Immature natural killer cell (primary cell): ENCODE data around the gene CFAP119. TPM values are rescaled to one million over a fixed set of nuclear protein-coding genes. Genes with fewer than 3 reads are reported as not detected.

Source experiments
- DNase-seq, 3 donors: peaks; one replicate each; pipeline ENCODE4 v3.0.0; 2022; ENCODE audit warnings: mixed read lengths in 1 of 3
- H3K27ac Mint-ChIP-seq, 6 donors: one replicate each; pipeline ENCODE4 v1.8.0; 2020; ENCODE audit warnings: mixed read lengths in 6 of 6, mild to moderate bottlenecking in 5 of 6, inconsistent platforms in 4 of 6, moderate library complexity in 3 of 6
- H3K27me3 Mint-ChIP-seq, 3 donors: one replicate each; pipeline ENCODE4 v1.8.0; 2020 to 2021; ENCODE audit warnings: low read depth in 3 of 3, mild to moderate bottlenecking in 3 of 3, mixed read lengths in 3 of 3, moderate library complexity in 3 of 3, inconsistent platforms in 1 of 3
- H3K36me3 Mint-ChIP-seq, 3 donors: one replicate each; pipeline ENCODE4 v1.8.0; 2020; ENCODE audit warnings: mixed read lengths in 3 of 3, inconsistent platforms in 2 of 3, mild to moderate bottlenecking in 2 of 3
- H3K4me1 Mint-ChIP-seq, 2 donors: one replicate each; pipeline ENCODE4 v1.8.0; 2020; ENCODE audit warnings: inconsistent platforms in 2 of 2, mild to moderate bottlenecking in 2 of 2, mixed read lengths in 2 of 2, moderate library complexity in 1 of 2
- H3K4me3 Mint-ChIP-seq, 5 donors: one replicate each; pipeline ENCODE4 v1.8.0; 2020; ENCODE audit warnings: mild to moderate bottlenecking in 5 of 5, mixed read lengths in 5 of 5, inconsistent platforms in 3 of 5, moderate library complexity in 3 of 5
- H3K9me3 Mint-ChIP-seq, 6 donors: one replicate each; pipeline ENCODE4 v1.8.0; 2020; ENCODE audit warnings: mild to moderate bottlenecking in 6 of 6, mixed read lengths in 6 of 6, inconsistent platforms in 4 of 6, moderate library complexity in 3 of 6
- polyA plus RNA-seq, 3 donors: library from polyadenylated mRNA; unstranded; fragments of 300-500 nt; fragmentation: Illumina TruSeq; gene quantifications; one replicate each; pipeline ENCODE4 v1.2.3, GENCODE V29; 2021

CFAP119 gene
- polyA plus RNA-seq, 3 donors from 2014 or later, result 0.76 to 1.0 TPM; not detected in 1

DNA sequence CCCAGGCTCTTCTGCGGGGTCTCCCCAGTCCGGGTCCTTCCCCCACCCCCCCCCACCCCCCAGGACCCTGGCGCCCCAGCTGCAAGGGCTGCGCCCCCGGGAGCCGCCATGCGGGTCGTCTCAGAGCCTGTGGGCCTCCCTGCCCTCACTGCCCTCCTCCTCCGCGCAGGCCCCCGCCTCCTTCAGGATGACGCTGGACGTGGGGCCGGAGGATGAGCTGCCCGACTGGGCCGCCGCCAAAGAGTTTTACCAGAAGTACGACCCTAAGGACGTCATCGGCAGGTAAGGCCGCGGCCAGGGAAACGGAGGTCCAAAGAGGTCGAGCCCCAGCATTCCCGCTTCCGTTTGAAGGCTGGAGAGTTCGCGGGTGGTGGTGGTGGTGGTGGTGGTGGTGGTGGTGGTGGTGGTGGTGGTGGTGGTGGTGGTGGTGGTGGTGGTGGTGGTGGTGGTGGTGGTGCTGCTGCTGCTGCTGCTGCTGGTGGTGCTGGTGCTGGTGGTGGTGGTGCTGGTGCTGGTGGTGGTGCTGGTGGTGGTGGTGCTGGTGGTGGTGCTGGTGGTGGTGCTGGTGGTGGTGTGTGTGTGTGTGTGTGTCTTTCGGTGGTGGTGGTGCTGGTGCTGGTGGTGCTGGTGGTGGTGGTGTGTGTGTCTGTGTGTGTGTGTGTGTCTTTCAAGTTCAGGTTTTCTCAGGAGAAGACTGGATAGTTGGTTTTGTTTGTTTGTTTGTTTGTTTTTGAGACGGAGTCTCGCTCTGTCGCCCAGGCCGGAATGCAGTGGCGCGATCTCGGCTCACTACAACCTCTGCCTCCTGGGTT is 13.0 kb downstream of the CFAP119 start:
- Mint-ChIP-seq H3K4me1 (peaks cover 34 to 44% of the 10 kb centered on the region in 2 donors), H3K27me3 (peaks cover 11 to 22% (median 18%) of the 10 kb centered on the region in 3 donors), H3K27ac (peak overlapping the region; percentile 87 to 98 (median 92)), H3K4me3 (peak overlapping the region; percentile 87 to 94 (median 91)), H3K9me3 (no peaks in the 10 kb centered on the region), H3K36me3 (peaks cover 4 to 18% (median 15%) of the 10 kb centered on the region in 3 donors)
- peak; percentile 66 to 71 (median 68) for DNase-seq

DNA sequence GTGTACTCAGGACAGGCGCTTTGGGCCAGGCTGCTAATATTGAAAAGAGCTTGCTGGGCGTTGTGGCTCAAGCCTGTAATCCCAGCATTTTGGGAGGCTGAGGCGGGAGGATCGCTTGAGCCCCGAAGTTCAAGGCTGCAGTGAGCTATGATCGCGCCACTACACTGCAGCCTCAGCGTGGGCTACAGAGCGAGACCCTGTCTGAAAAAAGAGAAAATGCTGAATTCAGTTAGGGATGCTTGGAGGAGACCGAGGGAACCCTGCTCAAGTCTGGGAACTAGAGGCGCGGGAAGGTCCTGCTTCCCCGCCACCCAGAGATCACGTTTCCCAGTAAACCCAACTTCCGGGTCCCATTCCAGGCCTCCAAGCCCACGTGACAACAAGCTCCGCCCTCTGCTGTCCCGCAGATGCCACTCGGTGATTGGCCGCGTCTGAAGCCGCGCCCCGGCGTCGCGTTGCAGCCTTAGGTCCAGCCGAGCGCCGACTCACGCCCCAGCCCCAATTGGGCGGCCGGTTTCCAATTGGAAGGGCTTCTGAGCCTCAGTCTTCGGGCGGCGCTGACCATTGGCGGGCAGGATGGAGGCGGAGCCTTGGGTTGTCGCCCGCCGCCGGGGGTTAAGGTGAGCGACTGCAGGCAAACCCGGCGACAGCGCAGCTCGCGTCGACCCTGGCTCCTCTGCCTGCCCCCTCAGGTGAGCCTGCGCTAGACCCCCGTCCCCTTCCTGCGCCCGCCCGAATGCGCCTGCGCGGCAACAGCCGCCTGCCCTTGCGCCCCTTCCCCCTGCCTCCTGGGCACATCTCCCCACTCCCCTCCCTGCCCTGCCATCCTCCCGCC is 13.8 kb downstream of the CFAP119 start, which contains the start of gene PHKG2:
TSS of gene PHKG2 (plus strand) at position 627 of the 835 bp plus-strand sequence. CDS start 396 bp downstream, outside the sequence.
- peaks cover 34 to 44% of the 10 kb centered on the region in 2 donors for H3K4me1 Mint-ChIP-seq
- H3K27me3 Mint-ChIP-seq, result peaks cover 11 to 22% (median 18%) of the 10 kb centered on the region in 3 donors
- peaks cover 4 to 17% (median 15%) of the 10 kb centered on the region in 3 donors for H3K36me3 Mint-ChIP-seq
- H3K27ac Mint-ChIP-seq, result peak within 1 kb of the TSS; percentile 91 to 98 (median 94)
- H3K9me3 Mint-ChIP-seq, result no peaks in the 10 kb centered on the region
- peak; percentile 96 to 97 (median 96) for DNase-seq
- peak within 1 kb of the TSS; percentile 87 to 94 (median 91) for H3K4me3 Mint-ChIP-seq

DNA sequence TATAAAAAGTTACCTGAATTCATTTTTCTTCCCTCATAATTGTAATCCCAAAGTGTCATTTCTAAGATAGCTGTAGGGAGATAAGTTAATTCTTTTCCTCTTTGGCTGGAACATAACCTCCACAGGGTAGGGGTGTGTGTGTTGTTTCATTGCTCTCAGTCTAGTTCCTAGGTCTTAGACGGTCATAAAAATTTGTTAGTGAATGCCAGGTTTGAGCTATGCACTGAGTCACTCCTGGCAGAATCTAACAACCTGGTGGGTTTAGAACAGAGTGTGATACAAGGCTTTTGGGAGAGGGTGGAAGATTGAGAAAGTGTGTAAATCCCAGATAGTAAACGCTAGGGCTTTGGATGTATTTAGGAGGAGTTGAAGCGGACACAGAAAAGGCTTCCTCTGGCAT is 14.5 kb downstream of the CFAP119 start:
- peaks cover 11 to 22% (median 18%) of the 10 kb centered on the region in 3 donors for H3K27me3 Mint-ChIP-seq
- peak overlapping the region; percentile 87 to 93 (median 90) for H3K4me3 Mint-ChIP-seq
- peaks cover 4 to 17% (median 15%) of the 10 kb centered on the region in 3 donors for H3K36me3 Mint-ChIP-seq
- H3K27ac Mint-ChIP-seq, result peak overlapping the region; percentile 84 to 94 (median 91)
- DNase-seq, result no peak
- peaks cover 34 to 44% of the 10 kb centered on the region in 2 donors for H3K4me1 Mint-ChIP-seq
- no peaks in the 10 kb centered on the region for H3K9me3 Mint-ChIP-seq

DNA sequence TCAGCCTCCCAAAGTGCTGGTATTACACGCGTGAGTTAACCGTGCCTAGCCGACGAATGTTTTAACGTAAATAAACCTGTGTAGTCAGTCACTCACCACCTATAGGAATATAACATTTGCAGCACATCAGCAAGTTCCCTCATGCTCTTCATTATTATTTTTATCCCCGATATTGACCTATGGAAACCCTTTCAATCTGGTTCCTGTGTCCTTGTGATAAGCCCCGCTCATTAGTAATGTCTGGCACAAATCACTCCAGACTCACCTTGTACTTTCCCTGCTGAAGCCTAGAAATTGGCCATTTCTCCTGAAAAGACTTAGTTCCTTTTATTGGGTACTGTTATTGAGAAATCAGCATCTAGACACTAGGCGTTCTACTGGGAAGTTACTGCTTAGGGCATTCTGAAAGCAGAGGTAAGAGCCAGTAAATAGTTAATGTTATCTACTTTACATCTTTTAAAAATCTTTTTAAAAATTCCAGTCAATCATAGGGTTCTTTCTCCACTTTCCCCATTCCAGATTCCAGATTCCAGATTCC is 15.2 kb downstream of the CFAP119 start:
- Mint-ChIP-seq H3K4me1 (peaks cover 34 to 44% of the 10 kb centered on the region in 2 donors), H3K9me3 (no peaks in the 10 kb centered on the region), H3K27me3 (peaks cover 11 to 22% (median 18%) of the 10 kb centered on the region in 3 donors), H3K36me3 (peaks cover 4 to 22% (median 18%) of the 10 kb centered on the region in 3 donors), H3K4me3 (no peak overlapping the region), H3K27ac (peak overlapping the region; percentile 7 to 93 (median 88))
- DNase-seq, result no peak

DNA sequence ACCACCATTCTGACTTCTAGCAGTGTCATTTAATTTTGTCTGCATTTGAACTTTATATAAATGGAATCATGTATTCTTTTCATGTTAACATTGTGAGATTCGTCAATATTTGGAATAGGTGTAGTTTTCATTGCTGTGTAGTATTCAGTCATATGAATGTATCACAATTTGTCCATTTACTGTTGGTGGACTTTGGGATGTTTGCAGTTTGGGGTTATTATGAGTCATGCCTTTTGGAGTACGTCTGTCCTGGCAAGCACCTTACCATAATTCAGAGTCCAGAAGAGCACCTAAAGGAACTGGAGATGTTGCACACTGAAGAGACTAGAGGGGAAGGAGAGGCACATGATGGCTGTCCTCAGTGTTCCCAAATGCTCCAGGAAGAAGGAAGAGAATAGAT is 16.8 kb downstream of the CFAP119 start:
- H3K4me3 Mint-ChIP-seq, result no peak overlapping the region
- H3K36me3 Mint-ChIP-seq, result peaks cover 4 to 20% (median 14%) of the 10 kb centered on the region in 3 donors
- H3K27me3 Mint-ChIP-seq, result peaks cover 11 to 21% (median 16%) of the 10 kb centered on the region in 3 donors
- no peaks in the 10 kb centered on the region for H3K9me3 Mint-ChIP-seq
- DNase-seq, result no peak
- H3K4me1 Mint-ChIP-seq, result peaks cover 26 to 39% of the 10 kb centered on the region in 2 donors
- peak overlapping the region in 4 of 6 donors; percentile 19 to 79 (median 63) for H3K27ac Mint-ChIP-seq

DNA sequence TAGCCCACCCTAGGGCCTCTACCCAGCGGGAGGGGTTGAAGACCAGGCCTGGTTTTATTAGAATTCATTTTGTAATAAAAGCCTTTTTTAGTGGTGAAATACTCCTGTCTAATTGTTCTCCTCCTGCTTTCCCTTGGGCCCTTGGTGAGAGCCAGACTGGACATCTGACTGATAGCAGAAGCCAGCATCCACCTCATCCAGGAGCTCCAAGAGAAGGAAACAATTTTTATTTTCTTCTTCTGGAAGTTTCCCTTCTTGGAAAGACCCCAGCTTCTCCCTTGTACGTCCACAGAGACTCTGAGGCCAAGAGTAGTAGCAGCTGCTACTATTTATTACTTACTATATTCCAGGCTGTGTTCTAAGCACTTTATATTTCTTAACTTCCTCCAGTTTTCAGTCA is 17.7 kb downstream of the CFAP119 start:
- no peak overlapping the region for H3K27ac Mint-ChIP-seq
- peaks cover 17 to 30% of the 10 kb centered on the region in 2 donors for H3K4me1 Mint-ChIP-seq
- peaks cover 10 to 17% (median 10%) of the 10 kb centered on the region in 3 donors for H3K27me3 Mint-ChIP-seq
- no peak overlapping the region for H3K4me3 Mint-ChIP-seq
- peaks cover 4 to 16% (median 14%) of the 10 kb centered on the region in 3 donors for H3K36me3 Mint-ChIP-seq
- H3K9me3 Mint-ChIP-seq, result no peaks in the 10 kb centered on the region
- DNase-seq, result no peak

DNA sequence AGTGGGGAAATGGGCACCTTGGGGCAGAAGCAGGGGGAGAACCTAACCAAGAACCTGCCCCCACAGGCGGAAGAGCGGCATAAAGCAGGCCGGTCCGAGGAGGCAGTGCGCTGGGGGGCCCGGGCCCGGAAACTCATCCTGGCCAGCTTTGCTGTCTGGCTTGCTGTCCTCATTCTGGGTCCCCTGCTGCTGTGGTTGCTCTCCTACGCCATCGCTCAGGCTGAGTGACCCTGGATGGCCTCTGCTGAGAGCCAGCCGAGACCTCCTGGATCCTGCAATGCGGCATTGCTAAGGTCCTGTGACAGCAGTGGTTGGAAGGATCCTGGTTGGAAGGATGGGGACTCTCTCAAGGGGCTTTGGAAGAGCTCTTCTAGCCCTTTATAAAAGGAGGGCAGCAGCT is 18.1 kb downstream of the CFAP119 start:
- H3K27me3 Mint-ChIP-seq, result peaks cover 5 to 13% (median 6%) of the 10 kb centered on the region in 3 donors
- DNase-seq, result no peak
- no peaks in the 10 kb centered on the region for H3K9me3 Mint-ChIP-seq
- peaks cover 14 to 25% of the 10 kb centered on the region in 2 donors for H3K4me1 Mint-ChIP-seq
- peak overlapping the region in 1 of 6 donors; percentile 69 for H3K27ac Mint-ChIP-seq
- no peak overlapping the region for H3K4me3 Mint-ChIP-seq
- peaks cover 4 to 16% (median 9%) of the 10 kb centered on the region in 3 donors for H3K36me3 Mint-ChIP-seq

DNA sequence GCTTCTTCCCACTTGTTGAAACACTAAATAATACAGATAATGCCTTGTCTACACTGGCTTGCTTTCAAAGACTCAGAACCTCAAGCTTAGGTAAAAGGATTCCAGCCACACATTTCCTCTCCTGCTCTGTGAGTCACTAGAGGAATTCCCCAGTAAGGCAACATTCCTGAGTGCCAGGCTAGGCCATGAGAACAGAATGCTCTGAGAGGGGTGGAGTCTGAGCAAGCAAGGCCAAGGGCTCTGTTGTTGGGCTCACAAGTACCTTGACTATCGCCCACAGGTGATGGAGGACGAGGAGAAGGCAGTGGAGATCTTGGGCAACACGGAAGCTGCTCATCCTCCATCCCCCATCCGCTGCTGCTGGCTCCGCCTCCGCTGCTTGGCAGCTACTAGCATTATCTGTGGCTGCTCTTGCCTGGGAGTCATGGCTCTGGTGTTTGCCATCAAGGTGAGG is 20.4 kb downstream of the CFAP119 start:
- Mint-ChIP-seq H3K9me3 (no peaks in the 10 kb centered on the region), H3K27me3 (peaks cover 0 to 1% (median 0%) of the 10 kb centered on the region in 3 donors), H3K36me3 (peaks cover 4 to 23% (median 15%) of the 10 kb centered on the region in 3 donors), H3K4me1 (peaks cover 2 to 9% of the 10 kb centered on the region in 2 donors), H3K27ac (peak overlapping the region in 1 of 6 donors; percentile 28), H3K4me3 (no peak overlapping the region)
- no peak for DNase-seq

DNA sequence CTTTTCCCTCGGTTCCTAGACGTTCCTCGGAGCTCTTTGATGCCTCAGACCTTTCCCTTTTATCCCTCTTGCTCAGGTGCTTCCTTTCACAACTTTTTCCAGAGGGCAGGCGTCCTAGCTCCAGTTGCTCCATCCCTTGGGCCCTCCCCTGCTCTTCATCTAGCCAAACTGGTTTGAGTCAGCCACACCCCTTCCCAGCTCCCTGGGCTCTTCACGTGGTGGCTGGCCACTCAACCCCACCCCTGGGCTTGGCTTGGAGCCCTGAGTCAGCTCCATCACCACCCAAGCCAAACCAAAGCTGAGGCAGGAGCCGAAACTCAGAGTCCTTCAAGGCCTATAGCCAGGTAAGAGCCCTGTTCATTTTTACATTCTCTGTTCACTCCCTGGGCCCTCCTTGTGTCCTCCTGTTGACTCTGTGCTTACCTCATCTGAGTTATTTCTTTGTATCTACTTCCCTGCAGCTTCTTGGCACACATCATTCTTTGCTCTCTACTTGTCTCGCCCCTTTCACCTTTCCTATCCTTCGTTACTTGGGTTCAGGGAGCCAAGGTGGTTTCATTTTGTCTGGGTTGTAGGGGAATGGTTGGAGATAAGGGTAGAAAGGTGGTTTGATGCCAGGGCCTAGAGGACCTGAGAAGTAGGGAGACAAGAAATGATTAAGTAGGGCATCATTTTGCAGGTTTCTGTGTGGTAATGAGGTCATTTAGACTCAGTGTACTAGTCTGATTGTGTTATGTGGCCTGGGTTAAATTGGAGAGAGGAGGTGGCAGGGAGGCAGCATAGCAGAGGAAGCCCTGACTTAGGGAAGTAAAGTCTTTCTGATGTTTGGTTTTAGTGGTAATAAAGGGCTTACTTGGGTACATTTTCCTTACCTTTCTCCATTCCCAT is 21.3 kb downstream of the CFAP119 start:
- H3K9me3 Mint-ChIP-seq, result no peaks in the 10 kb centered on the region
- H3K36me3 Mint-ChIP-seq, result peaks cover 4 to 31% (median 20%) of the 10 kb centered on the region in 3 donors
- H3K27ac Mint-ChIP-seq, result peak overlapping the region in 5 of 6 donors; percentile 41 to 73 (median 49)
- H3K27me3 Mint-ChIP-seq, result peaks cover 0 to 1% (median 0%) of the 10 kb centered on the region in 3 donors
- peaks cover 2 to 9% of the 10 kb centered on the region in 2 donors for H3K4me1 Mint-ChIP-seq
- DNase-seq, result no peak
- no peak overlapping the region for H3K4me3 Mint-ChIP-seq

DNA sequence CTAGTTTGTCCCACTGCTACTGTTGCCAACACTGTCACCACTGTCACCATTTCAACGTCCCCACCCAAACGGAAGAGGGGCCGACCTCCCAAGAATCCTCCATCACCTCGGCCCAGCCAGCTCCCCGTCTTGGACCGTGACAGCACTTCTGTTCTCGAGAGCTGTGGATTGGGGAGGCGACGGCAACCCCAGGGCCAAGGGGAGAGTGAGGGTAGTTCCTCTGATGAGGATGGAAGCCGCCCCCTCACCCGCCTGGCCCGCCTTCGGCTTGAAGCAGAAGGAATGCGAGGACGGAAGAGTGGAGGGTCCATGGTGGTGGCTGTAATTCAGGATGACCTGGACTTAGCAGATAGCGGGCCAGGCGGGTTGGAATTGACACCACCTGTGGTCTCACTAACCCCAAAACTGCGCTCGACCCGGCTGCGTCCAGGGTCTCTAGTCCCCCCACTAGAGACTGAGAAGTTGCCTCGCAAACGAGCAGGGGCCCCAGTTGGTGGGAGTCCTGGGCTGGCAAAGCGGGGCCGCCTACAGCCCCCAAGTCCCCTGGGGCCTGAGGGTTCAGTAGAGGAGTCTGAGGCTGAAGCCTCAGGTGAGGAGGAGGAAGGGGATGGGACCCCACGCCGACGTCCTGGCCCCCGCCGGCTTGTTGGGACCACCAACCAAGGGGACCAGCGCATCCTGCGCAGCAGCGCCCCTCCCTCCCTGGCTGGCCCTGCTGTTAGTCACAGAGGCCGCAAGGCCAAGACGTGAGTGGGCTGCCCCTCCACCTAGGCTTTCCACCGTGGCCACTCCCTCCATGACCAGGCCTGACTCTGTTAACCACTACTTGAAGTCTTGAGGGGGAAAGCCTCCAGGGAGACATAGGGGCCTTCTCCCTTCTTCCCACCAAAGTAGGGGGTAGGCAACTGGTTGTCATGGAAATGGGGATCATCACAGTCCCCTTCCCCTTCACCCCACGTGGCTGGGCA is 22.6 kb downstream of the CFAP119 start:
- peaks cover 2 to 9% of the 10 kb centered on the region in 2 donors for H3K4me1 Mint-ChIP-seq
- no peak overlapping the region for H3K27ac Mint-ChIP-seq
- H3K27me3 Mint-ChIP-seq, result peaks cover 0 to 1% (median 0%) of the 10 kb centered on the region in 3 donors
- no peak overlapping the region for H3K4me3 Mint-ChIP-seq
- peaks cover 10 to 33% (median 18%) of the 10 kb centered on the region in 3 donors for H3K36me3 Mint-ChIP-seq
- DNase-seq, result no peak
- H3K9me3 Mint-ChIP-seq, result no peaks in the 10 kb centered on the region

DNA sequence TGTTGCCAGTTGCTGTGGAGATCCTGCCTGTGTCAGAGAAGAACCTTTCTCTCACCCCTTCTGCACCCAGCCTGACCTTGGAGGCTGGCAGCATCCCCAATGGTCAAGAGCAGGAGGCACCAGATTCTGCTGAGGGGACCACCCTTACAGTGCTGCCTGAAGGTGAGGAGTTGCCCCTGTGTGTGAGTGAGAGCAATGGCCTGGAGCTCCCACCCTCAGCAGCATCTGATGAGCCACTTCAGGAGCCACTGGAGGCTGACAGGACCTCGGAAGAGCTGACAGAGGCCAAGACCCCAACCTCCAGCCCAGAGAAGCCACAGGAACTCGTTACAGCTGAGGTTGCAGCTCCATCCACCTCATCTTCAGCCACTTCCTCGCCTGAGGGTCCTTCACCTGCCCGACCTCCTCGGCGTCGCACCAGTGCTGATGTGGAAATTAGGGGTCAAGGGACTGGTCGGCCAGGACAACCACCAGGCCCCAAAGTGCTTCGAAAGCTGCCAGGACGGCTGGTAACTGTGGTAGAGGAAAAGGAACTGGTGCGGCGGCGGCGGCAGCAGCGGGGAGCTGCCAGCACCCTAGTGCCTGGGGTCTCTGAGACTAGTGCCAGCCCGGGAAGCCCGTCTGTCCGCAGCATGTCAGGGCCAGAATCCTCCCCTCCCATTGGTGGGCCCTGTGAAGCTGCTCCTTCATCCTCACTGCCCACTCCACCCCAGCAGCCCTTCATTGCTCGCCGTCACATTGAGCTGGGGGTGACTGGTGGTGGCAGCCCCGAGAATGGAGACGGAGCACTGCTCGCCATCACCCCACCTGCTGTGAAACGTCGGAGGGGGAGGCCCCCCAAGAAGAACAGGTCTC is 23.8 kb downstream of the CFAP119 start:
- H3K4me1 Mint-ChIP-seq, result peaks cover 5 to 9% of the 10 kb centered on the region in 2 donors
- H3K27ac Mint-ChIP-seq, result no peak overlapping the region
- no peaks in the 10 kb centered on the region for H3K9me3 Mint-ChIP-seq
- no peak overlapping the region for H3K4me3 Mint-ChIP-seq
- H3K36me3 Mint-ChIP-seq, result peaks cover 7 to 39% (median 27%) of the 10 kb centered on the region in 3 donors
- no peak for DNase-seq
- peaks cover 0 to 1% (median 0%) of the 10 kb centered on the region in 3 donors for H3K27me3 Mint-ChIP-seq
